Stimulated activated CD8-positive, alpha-beta memory T cell treated with anti-CD3 and anti-CD28 coated beads, Interleukin-12 subunit alpha, Interleukin-12 subunit beta, amount 100 ng/mL, for 1 hour (primary cell): ENCODE data around the gene FOXL3.
"Not testable (repeated sequence)": the region's sequence is repeated elsewhere in the genome, so short reads cannot be mapped to it uniquely, and the experiment has no call there.

ENCODE experiments used
- DNase-seq: peaks from one replicate; pipeline ENCODE4 v3.0.0-alpha.2; 2020; ENCODE audit warnings: low read depth

The FOXL3 gene

GRCh38 chr7:255038-255435, 34.9 kb upstream of the FOXL3 start:
- no peak for DNase-seq

DNA sequence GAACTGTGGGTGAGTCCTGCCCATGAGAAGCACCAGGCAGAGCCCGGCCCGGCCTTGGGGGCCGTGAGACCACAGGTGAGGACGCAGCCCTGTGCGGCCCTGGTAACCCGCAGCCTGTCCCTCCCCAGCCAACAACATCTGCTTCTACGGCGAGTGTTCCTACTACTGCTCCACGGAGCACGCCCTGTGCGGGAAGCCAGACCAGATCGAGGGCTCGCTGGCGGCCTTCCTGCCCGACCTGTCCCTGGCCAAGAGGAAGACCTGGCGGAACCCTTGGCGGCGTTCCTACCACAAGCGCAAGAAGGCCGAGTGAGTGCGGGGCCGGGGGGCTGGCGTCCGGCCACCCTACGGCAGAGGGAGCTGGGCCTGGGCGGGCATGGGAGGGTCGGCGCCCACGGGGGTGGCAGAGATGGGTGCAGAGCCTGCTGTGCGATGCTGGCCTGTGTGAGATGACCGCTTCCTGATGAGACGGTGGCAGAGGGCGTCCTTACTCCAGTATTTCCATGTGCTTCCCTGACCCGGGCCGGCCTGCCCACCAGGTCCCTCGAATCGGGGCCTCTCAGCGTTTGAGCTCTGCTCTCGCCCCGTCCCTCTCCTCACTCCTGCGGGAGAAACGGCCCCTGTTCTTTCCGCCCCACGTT, 34.1 kb upstream of the FOXL3 start:
- no peak for DNase-seq

GRCh38 chr7:256461-256940, 33.5 kb upstream of the FOXL3 start:
- DNase-seq: no peak

- DNase-seq: no peak
Observed at GRCh38 chr7:256981-257646, 32.9 kb upstream of the FOXL3 start.

GRCh38 chr7:257647-257992, 32.4 kb upstream of the FOXL3 start:
- DNase-seq: no peak

- DNase-seq: no peak
Observed at GRCh38 chr7:258476-259190, 31.3 kb upstream of the FOXL3 start.

- DNase-seq: no peak
Observed at GRCh38 chr7:259191-259505, 30.8 kb upstream of the FOXL3 start.

GRCh38 chr7:259751-260405, 30.1 kb upstream of the FOXL3 start:
- no peak for DNase-seq

GRCh38 chr7:260441-261281, 29.3 kb upstream of the FOXL3 start:
- DNase-seq: no peak

- DNase-seq: no peak
Observed at GRCh38 chr7:261341-262250, 28.4 kb upstream of the FOXL3 start.

GRCh38 chr7:262251-262572, 27.8 kb upstream of the FOXL3 start:
- no peak for DNase-seq

DNA sequence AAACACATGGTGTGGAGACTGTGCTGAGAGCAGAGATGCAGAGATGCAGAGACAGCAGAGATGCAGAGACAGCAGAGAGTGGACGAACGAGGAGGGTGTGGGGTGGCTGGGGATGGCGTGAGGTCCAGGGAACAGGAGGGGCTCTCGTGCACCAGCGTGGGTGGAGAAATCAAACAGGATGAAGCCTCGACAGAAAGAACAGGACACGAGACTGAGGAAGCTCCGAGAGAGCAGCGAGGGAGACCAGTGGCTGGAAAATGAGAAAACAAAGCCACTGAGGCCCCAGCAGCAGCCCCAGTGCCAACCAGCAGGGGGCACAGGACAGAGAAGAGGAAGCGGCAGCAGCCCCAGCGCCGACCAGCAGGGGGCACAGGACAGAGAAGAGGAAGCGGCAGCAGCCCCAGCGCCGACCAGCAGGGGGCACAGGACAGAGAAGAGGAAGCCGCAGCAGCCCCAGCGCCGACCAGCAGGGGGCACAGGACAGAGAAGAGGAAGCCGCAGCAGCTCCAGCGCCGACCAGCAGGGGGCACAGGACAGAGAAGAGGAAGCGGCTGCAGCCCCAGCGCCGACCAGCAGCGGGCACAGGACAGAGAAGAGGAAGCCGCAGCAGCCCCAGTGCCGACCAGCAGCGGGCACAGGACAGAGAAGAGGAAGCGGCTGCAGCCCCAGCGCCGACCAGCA, 27.2 kb upstream of the FOXL3 start:
- DNase-seq: not testable (repeated sequence)

DNA sequence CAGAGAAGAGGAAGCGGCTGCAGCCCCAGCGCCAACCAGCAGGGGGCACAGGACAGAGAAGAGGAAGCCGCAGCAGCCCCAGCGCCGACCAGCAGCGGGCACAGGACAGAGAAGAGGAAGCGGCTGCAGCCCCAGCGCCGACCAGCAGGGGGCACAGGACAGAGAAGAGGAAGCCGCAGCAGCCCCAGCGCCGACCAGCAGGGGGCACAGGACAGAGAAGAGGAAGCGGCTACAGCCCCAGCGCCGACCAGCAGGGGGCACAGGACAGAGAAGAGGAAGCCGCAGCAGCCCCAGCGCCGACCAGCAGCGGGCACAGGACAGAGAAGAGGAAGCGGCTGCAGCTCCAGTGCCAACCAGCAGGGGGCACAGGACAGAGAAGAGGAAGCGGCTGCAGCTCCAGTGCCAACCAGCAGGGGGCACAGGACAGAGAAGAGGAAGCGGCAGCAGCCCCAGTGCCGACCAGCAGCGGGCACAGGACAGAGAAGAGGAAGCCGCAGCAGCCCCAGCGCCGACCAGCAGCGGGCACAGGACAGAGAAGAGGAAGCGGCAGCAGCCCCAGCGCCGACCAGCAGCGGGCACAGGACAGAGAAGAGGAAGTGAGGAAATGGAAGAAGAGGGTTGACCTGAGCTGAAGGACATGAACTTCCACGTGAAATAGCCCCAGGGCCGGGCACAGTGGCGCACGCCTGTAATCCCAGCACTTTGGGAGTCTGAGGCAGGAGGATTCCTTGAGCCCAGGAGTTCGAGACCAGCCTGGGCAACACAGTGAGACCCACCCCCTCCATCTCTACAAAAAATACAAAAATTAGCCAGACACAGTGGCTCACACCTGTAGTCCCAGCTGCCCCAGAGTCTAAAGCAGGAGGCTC, 26.3 kb upstream of the FOXL3 start:
- not testable (repeated sequence) for DNase-seq

- DNase-seq: no peak
Observed at GRCh38 chr7:264541-265191, 25.3 kb upstream of the FOXL3 start.

DNA sequence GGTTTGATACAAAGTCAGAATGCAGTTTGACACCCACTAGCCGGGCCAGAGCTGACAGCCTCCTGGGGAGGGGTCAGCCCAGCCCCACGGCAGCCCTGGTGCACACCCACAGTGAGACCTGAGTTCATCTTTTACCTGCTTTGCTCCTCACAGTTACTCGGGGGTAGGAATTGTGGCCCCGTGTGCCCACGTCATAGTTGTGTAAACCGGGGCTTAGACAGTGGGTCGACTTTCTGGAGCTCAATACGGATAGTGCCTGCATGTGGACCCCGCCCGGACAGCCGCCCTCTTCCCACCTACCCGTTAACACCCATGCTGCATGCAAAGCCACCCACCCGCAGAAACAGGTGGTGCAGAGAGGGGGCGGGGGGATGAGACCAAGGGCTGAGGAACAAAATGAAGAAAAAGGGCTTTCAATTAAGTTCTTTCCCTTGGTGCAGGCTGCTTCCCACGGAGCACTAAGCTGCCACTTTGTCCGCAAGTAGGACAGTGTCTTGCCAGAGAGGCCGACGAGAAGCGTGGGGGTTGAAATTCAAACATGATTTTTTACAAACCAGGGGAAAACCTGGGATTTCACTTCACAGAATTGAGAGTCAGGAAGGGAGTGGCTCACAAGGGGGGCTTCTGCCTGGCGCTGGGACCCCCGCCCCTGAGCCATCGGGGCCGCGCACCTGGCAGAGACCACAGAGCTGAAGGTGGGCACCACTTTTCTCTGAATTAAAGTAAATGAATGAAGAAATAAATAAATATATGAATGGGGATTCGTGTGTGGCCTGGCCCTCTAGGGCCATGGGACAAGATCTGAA, 24.6 kb upstream of the FOXL3 start:
- no peak for DNase-seq

GRCh38 chr7:265998-266850, 23.7 kb upstream of the FOXL3 start:
- DNase-seq: no peak
